H1 (cell line): ENCODE data around the gene LAMA3. TPM values are rescaled to one million over a fixed set of nuclear protein-coding genes. Genes with fewer than 3 reads are reported as not detected.

Experiments used
- CTCF ChIA-PET: fragments of 300-600 bp; sonication (Branson Sonifier 250); formaldehyde crosslinking; loops from one replicate; lab custom pipeline; 2021; ENCODE audit not compliant: partially characterized antibody; lab: Charles Lee
- POLR2A ChIA-PET: fragments of 300-600 bp; sonication (Branson Sonifier 250); formaldehyde crosslinking; loops from one replicate; lab custom pipeline; 2021; ENCODE audit warnings: inconsistent platforms; ENCODE audit not compliant: partially characterized antibody; lab: Charles Lee
- DNase-seq, 2 experiments: peaks; one replicate each; pipeline versions ENCODE4 v3.0.0 to v3.0.0-alpha.2; 2010 to 2022; ENCODE audit warnings: low spot score in 2 of 2, low read depth in 1 of 2, mixed read lengths in 1 of 2
- FAIRE-seq: peaks from 2 replicates; lab custom pipeline; 2011; peaks lifted over from hg19 to GRCh38; lab: Jason Lieb, UNC
- H2AFZ ChIP-seq: 2 replicates; pipeline ENCODE4 v1.8.1; 2012; ENCODE audit warnings: low read length, inconsistent platforms
- H2AK5ac ChIP-seq: 2 replicates; pipeline ENCODE4 v1.6.1; 2013; ENCODE audit warnings: low read depth, low read length
- H2BK120ac ChIP-seq: replicated peaks from 2 replicates; pipeline ENCODE3; 2013; ENCODE audit warnings: low read depth, low read length, inconsistent platforms
- H2BK12ac ChIP-seq: 2 replicates; pipeline ENCODE4 v1.6.1; 2013; ENCODE audit warnings: low read depth, low read length
- H2BK15ac ChIP-seq: 2 replicates; pipeline ENCODE4 v1.6.1; 2013; ENCODE audit warnings: low read length
- H2BK20ac ChIP-seq: 2 replicates; pipeline ENCODE4 v1.6.1; 2013; ENCODE audit warnings: low read length
- H2BK5ac ChIP-seq: 2 replicates; pipeline ENCODE4 v1.6.1; 2013; ENCODE audit warnings: low read depth, low read length
- H3K14ac ChIP-seq: 2 replicates; pipeline ENCODE4 v1.6.1; 2013; ENCODE audit warnings: inconsistent platforms; ENCODE audit not compliant: insufficient read length
- H3K18ac ChIP-seq: 2 replicates; pipeline ENCODE4 v1.6.1; 2013; ENCODE audit warnings: low read length; ENCODE audit errors: extremely low read depth
- H3K23ac ChIP-seq: 2 replicates; pipeline ENCODE4 v1.6.1; 2013; ENCODE audit warnings: inconsistent platforms; ENCODE audit not compliant: insufficient read length
- H3K23me2 ChIP-seq: 2 replicates; pipeline ENCODE4 v1.6.1; 2013; ENCODE audit warnings: low read depth, low read length
- H3K27ac ChIP-seq: 2 replicates; pipeline ENCODE4 v1.6.1; 2011; ENCODE audit warnings: low read depth, low read length, inconsistent platforms
- H3K27me3 ChIP-seq, 4 experiments: replicated peaks in 1 of 4; 1 replicate in 1 of 4; 2 replicates in 3 of 4; pipeline versions ENCODE4 v1.6.1 to v1.8.1; 2011 to 2013; ENCODE audit warnings: low read length in 3 of 4, mild to moderate bottlenecking in 3 of 4, inconsistent platforms in 2 of 4, mixed read lengths in 2 of 4, moderate library complexity in 1 of 4; ENCODE audit not compliant: control insufficient read depth in 3 of 4, insufficient read depth in 3 of 4; ENCODE audit errors: extremely low read depth in 1 of 4
- H3K36me3 ChIP-seq, 4 experiments: 2 replicates each; pipeline versions ENCODE4 v1.6.1 to v1.8.1; 2011 to 2013; ENCODE audit warnings: mild to moderate bottlenecking in 4 of 4, low read length in 3 of 4, moderate library complexity in 2 of 4, control low read depth in 1 of 4, inconsistent platforms in 1 of 4; ENCODE audit not compliant: insufficient read depth in 4 of 4, control insufficient read depth in 2 of 4
- H3K4ac ChIP-seq: replicated peaks from 2 replicates; pipeline ENCODE3; 2013; ENCODE audit warnings: low read length, low read depth, mixed read lengths, inconsistent platforms; ENCODE audit not compliant: insufficient read length
- H3K4me1 ChIP-seq, 4 experiments: replicated peaks in 1 of 4; 1 replicate in 1 of 4; 2 replicates in 3 of 4; pipeline versions ENCODE4 v1.6.1 to v1.8.1; 2011 to 2013; ENCODE audit warnings: low read length in 3 of 4, inconsistent platforms in 2 of 4, mixed read lengths in 1 of 4; ENCODE audit not compliant: insufficient read depth in 4 of 4, control insufficient read depth in 3 of 4
- H3K4me2 ChIP-seq, 2 experiments: 2 replicates each; pipeline versions ENCODE4 v1.6.1 to v1.8.1; 2011 to 2013; ENCODE audit warnings: low read depth in 2 of 2, low read length in 2 of 2, control low read depth in 1 of 2, inconsistent platforms in 1 of 2, mild to moderate bottlenecking in 1 of 2; ENCODE audit not compliant: insufficient read depth in 1 of 2
- H3K4me3 ChIP-seq, 4 experiments: fragments of 200-600, 300-600 bp in 1 of 4; sonication (generic), shearing (Covaris generic), sonication (Bioruptor Twin) in 1 of 4; 2 replicates each; pipeline versions ENCODE4 v1.5.1 to v1.8.1; 2011 to 2016; ENCODE audit warnings: low read length in 4 of 4, low read depth in 3 of 4, control low read depth in 2 of 4, inconsistent platforms in 2 of 4, mild to moderate bottlenecking in 2 of 4, mixed read lengths in 1 of 4, moderate library complexity in 1 of 4; ENCODE audit not compliant: insufficient read depth in 2 of 4; ENCODE audit errors: extremely low read depth in 1 of 4
- H3K56ac ChIP-seq: replicated peaks from 2 replicates; pipeline ENCODE3; 2013; ENCODE audit warnings: low read depth, mild to moderate bottlenecking, mixed read lengths, low read length, inconsistent platforms; ENCODE audit not compliant: insufficient read length
- H3K79me1 ChIP-seq: 2 replicates; pipeline ENCODE4 v1.6.1; 2013; ENCODE audit warnings: low read depth, low read length, control low read depth
- H3K79me2 ChIP-seq, 2 experiments: 2 replicates each; pipeline versions ENCODE4 v1.6.1 to v1.8.1; 2012 to 2013; ENCODE audit warnings: low read length in 2 of 2, mild to moderate bottlenecking in 2 of 2, inconsistent platforms in 1 of 2; ENCODE audit not compliant: insufficient read depth in 2 of 2, control insufficient read depth in 1 of 2
- H3K9ac ChIP-seq, 4 experiments: replicated peaks in 1 of 4; 1 replicate in 1 of 4; 2 replicates in 3 of 4; pipeline versions ENCODE4 v1.6.1 to v1.8.1; 2011 to 2013; ENCODE audit warnings: low read depth in 3 of 4, low read length in 3 of 4, control low read depth in 2 of 4, mild to moderate bottlenecking in 2 of 4, moderate library complexity in 2 of 4, inconsistent platforms in 1 of 4; ENCODE audit errors: extremely low read depth in 1 of 4
- H3K9me3 ChIP-seq, 2 experiments: 2 replicates each; pipeline versions ENCODE4 v1.6.1 to v1.8.1; 2012 to 2013; ENCODE audit warnings: mild to moderate bottlenecking in 2 of 2, moderate library complexity in 2 of 2, control low read depth in 1 of 2, inconsistent platforms in 1 of 2, low read depth in 1 of 2, low read length in 1 of 2, mixed read lengths in 1 of 2; ENCODE audit not compliant: insufficient read depth in 2 of 2
- H4K20me1 ChIP-seq, 2 experiments: replicated peaks in 1 of 2; 2 replicates each; pipeline versions ENCODE3 to v1.8.1; 2011 to 2013; ENCODE audit warnings: inconsistent platforms in 2 of 2, low read length in 2 of 2, mild to moderate bottlenecking in 1 of 2; ENCODE audit not compliant: insufficient read depth in 2 of 2, control insufficient read depth in 1 of 2
- H4K5ac ChIP-seq: 2 replicates; pipeline ENCODE4 v1.6.1; 2013; ENCODE audit warnings: low read length, low read depth, mixed read lengths, inconsistent platforms; ENCODE audit not compliant: insufficient read length
- H4K8ac ChIP-seq: 2 replicates; pipeline ENCODE4 v1.8.0; 2013; ENCODE audit warnings: mild to moderate bottlenecking, moderate library complexity, low read length, inconsistent platforms; ENCODE audit not compliant: insufficient read depth; ENCODE audit errors: extremely low read depth
- H4K91ac ChIP-seq: replicated peaks from 2 replicates; pipeline ENCODE3; 2013; ENCODE audit warnings: low read length, mixed read lengths, inconsistent platforms; ENCODE audit not compliant: insufficient read length
- CREB1 ChIP-seq: IDR thresholded peaks from 2 replicates; pipeline ENCODE4 v1.6.1; 2012; ENCODE audit warnings: inconsistent platforms
- CTBP2 ChIP-seq: IDR thresholded peaks from 2 replicates; pipeline ENCODE4 v1.7.0; 2011; ENCODE audit warnings: borderline replicate concordance, mild to moderate bottlenecking, moderate library complexity, mixed read lengths, low read length; ENCODE audit not compliant: insufficient read depth, insufficient read length
- FOSL1 ChIP-seq: IDR thresholded peaks from 2 replicates; pipeline ENCODE4 v1.6.1; 2011; ENCODE audit warnings: mild to moderate bottlenecking, low read depth, low read length, moderate library complexity; ENCODE audit not compliant: insufficient read depth
- GABPA ChIP-seq: IDR thresholded peaks from 2 replicates; pipeline ENCODE4 v1.6.1; 2011; ENCODE audit warnings: mild to moderate bottlenecking, low read length, moderate library complexity, borderline replicate concordance; ENCODE audit not compliant: insufficient read depth
- HDAC6 ChIP-seq: IDR thresholded peaks from one replicate; pipeline ENCODE4 v1.7.1; 2012; ENCODE audit warnings: low read depth, mild to moderate bottlenecking, inconsistent platforms, low read length, moderate library complexity
- KDM4A ChIP-seq: IDR thresholded peaks from one replicate; pipeline ENCODE4 v1.7.1; 2012; ENCODE audit warnings: low read depth, mild to moderate bottlenecking, moderate library complexity, low read length, inconsistent platforms; ENCODE audit not compliant: severe bottlenecking
- NRF1 ChIP-seq: IDR thresholded peaks from 2 replicates; pipeline ENCODE4 v1.6.1; 2011; ENCODE audit warnings: mild to moderate bottlenecking, low read depth, low read length, improper control_type of control experiment
- RFX5 ChIP-seq: IDR thresholded peaks from 2 replicates; pipeline ENCODE4 v1.6.1; 2011; ENCODE audit warnings: low read depth, low read length, improper control_type of control experiment, borderline replicate concordance
- SAP30 ChIP-seq: fragments of 300-600 bp; sonication (generic); IDR thresholded peaks from 2 replicates; pipeline ENCODE4 v1.7.1; 2012; ENCODE audit warnings: low read length, moderate library complexity, mild to moderate bottlenecking, inconsistent platforms; ENCODE audit not compliant: insufficient read depth, insufficient replicate concordance
- SP4 ChIP-seq: IDR thresholded peaks from 2 replicates; pipeline ENCODE4 v1.6.1; 2012; ENCODE audit warnings: low read length, inconsistent platforms
- SUZ12 ChIP-seq: fragments of 200-600 bp; sonication (generic); IDR thresholded peaks from 2 replicates; pipeline ENCODE4 v1.6.1; 2012; ENCODE audit warnings: mild to moderate bottlenecking, inconsistent platforms, low read length, moderate library complexity, mixed read lengths
- TAF7 ChIP-seq: optimal IDR thresholded peaks from 2 replicates; pipeline ENCODE3; 2011; ENCODE audit warnings: low read depth, mild to moderate bottlenecking, inconsistent platforms, low read length, moderate library complexity, borderline replicate concordance
- ZNF274 ChIP-seq: IDR thresholded peaks from 2 replicates; pipeline ENCODE4 v1.7.0; 2012; ENCODE audit warnings: low read length, borderline replicate concordance; ENCODE audit errors: extremely low read depth
- WGBS, 2 experiments: shearing (Covaris generic) in 1 of 2; methylation state at CpG; one replicate each; pipeline versions ENCODE4 v1.1.6 to v1.1.7; 2013 to 2015; ENCODE audit warnings: low lambda C conversion rate in 2 of 2, mixed read lengths in 2 of 2, inconsistent platforms in 1 of 2, low coverage in 1 of 2, missing lambda C conversion rate in 1 of 2; ENCODE audit not compliant: insufficient replicate concordance in 2 of 2, insufficient coverage in 1 of 2, insufficient read length in 1 of 2; ENCODE audit errors: extremely low coverage in 1 of 2, missing lambda C conversion rate in 1 of 2; 5-methylcytosine and 5-hydroxymethylcytosine counted together
- polyA plus RNA-seq, 7 experiments: library from polyadenylated mRNA; depleted of rRNA in 3 of 7; stranded (reverse) in 5 of 7; unstranded in 2 of 7; fragments of >200 nt in 5 of 7; fragments of 200-250 nt in 2 of 7; gene quantifications; 1 replicate in 5 of 7; 2 replicates in 1 of 7; 4 replicates in 1 of 7; pipeline versions ENCODE4 v1.2.1 to v1.2.3, GENCODE V29; 2011 to 2013; ENCODE audit warnings: missing spikeins in 2 of 7, mixed read lengths in 2 of 7
- total RNA-seq: library from RNA; stranded (reverse); fragmentation: NEBNext Ultra II Directional; extraction: Animal tissue kit (Norgen Biotek cat#: 25700); gene quantifications from 2 replicates; pipeline ENCODE4 v1.2.1, GENCODE V29; 2021

LAMA3 gene
- total and polyA plus RNA-seq, 2 of the 8 experiments (the other 6 are each of a cell fraction or from before 2014, with no cell fraction given), result 0.76 to 5.0 TPM

DNA sequence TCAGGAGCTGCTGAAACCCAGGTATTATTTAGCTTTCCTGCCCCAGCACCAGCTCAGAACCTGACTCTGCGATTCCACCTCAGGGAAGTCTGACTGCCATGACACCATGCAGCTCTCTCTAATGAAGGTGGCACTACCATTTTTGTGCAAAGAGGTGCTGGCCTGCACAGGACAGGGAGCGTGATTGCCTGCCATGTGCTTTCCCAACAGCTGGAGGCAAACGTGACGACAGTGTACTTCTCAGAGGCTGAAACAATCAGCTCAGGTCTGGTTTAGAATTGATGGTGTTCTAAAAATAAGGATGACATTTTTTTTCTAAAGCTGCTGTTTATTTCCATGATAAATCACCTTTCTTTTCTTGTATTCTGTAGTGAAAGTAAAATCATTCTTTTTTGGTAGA, 250.1 kb downstream of the LAMA3 start:
- Histone ChIP-seq H2BK20ac (peak overlapping the region; percentile 82; the same call in 1 of the 2 replicates), H3K36me3 (no peaks in the 10 kb centered on the region), H3K4me3 (no peak overlapping the region), H3K9me3 (no peaks in the 10 kb centered on the region), H3K23ac (no peak overlapping the region), H2AK5ac (no peak overlapping the region), H3K9ac (no peak overlapping the region), H2BK120ac (no peak overlapping the region), H3K4me2 (no peak overlapping the region), H3K56ac (no peak overlapping the region), H4K91ac (peak overlapping the region; percentile 38), H3K23me2 (no peaks in the 10 kb centered on the region), H3K79me1 (no peaks in the 10 kb centered on the region), H2AFZ (peak overlapping the region; percentile 44; the same call in 1 of the 2 replicates), H3K27me3 (no peaks in the 10 kb centered on the region), H2BK15ac (peak overlapping the region; percentile 90; the same call in 1 of the 2 replicates), H3K4ac (no peak overlapping the region), H3K27ac (no peak overlapping the region), H2BK5ac (no peak overlapping the region), H3K18ac (no peak overlapping the region), H4K8ac (no peak overlapping the region), H4K20me1 (no peaks in the 10 kb centered on the region), H3K4me1 (no peaks in the 10 kb centered on the region), H4K5ac (no peak overlapping the region), H3K14ac (no peak overlapping the region), H3K79me2 (no peaks in the 10 kb centered on the region), H2BK12ac (peak overlapping the region; percentile 89; the same call in 1 of the 2 replicates)
- ChIA-PET CTCF (interaction anchor here (1.5 to 1.9 kb wide), 4 partner anchors 10 to 32 kb away, joined by 4 to 8 read pairs (median 6); no protein-coding TSS in a partner anchor), POLR2A (interaction anchor here (1.1 to 3.9 kb wide), 2 partner anchors 11 to 200 kb away, joined by 4 to 18 read pairs; no protein-coding TSS in a partner anchor)
- DNase-seq, result no peak
- no peak for FAIRE-seq
- WGBS, 2 experiments, result 87% methylated on average over 4 of the region's 4 CpGs; no CpG with 5 or more reads in 1 of the 2 experiments
- TF ChIP-seq RFX5 (no peak), TAF7 (no peak), CTBP2 (no peak), SUZ12 (no peak), SAP30 (no peak), CREB1 (no peak), SP4 (no peak), ZNF274 (no peak), NRF1 (no peak), HDAC6 (no peak), FOSL1 (no peak), GABPA (no peak), KDM4A (no peak)
